PFSK-1 (cell line): ENCODE data around the gene NDOR1.

Experiments used
- FOXP2 ChIP-seq: optimal IDR thresholded peaks from 2 replicates; pipeline ENCODE3; 2011; ENCODE audit warnings: borderline replicate concordance, control low read depth, inconsistent platforms; ENCODE audit not compliant: insufficient read depth; ENCODE audit errors: extremely low read length, extremely low read depth
- POLR2AphosphoS5 ChIP-seq: IDR thresholded peaks from 2 replicates; pipeline ENCODE4 v1.6.1; 2012; ENCODE audit warnings: low read depth, mild to moderate bottlenecking, control low read depth, low read length, moderate library complexity
- REST ChIP-seq, 2 experiments: IDR thresholded peaks; 2 replicates each; pipeline versions ENCODE4 v1.6.1 to v1.8.0; 2011 to 2012; ENCODE audit warnings: low read depth in 2 of 2, low read length in 2 of 2, control low read depth in 1 of 2, inconsistent platforms in 1 of 2, mild to moderate bottlenecking in 1 of 2, moderate library complexity in 1 of 2; ENCODE audit not compliant: insufficient read depth in 1 of 2
- SIN3A ChIP-seq: IDR thresholded peaks from 2 replicates; pipeline ENCODE4 v1.6.1; 2012; ENCODE audit warnings: mild to moderate bottlenecking, low read length, moderate library complexity, borderline replicate concordance; ENCODE audit not compliant: insufficient read depth
- TAF1 ChIP-seq: IDR thresholded peaks from 2 replicates; pipeline ENCODE4 v1.6.1; 2012; ENCODE audit warnings: low read length, control low read depth, borderline replicate concordance; ENCODE audit not compliant: insufficient read depth

The NDOR1 gene

GRCh38 chr9:137211532-137211931 is 6.0 kb downstream of the NDOR1 start:
- no peak for TF ChIP-seq TAF1
- no peak for TF ChIP-seq SIN3A
- TF ChIP-seq REST (IDR thresholded peaks at IDR 0.05; ENCODE audit: insufficient read depth in 1 of 2, low read depth in 2 of 2, low read length in 2 of 2): no peak
- TF ChIP-seq POLR2AphosphoS5: no peak
- no peak for TF ChIP-seq FOXP2

- no peak for TF ChIP-seq REST (IDR thresholded peaks at IDR 0.05; ENCODE audit: insufficient read depth in 1 of 2, low read depth in 2 of 2, low read length in 2 of 2)
- TF ChIP-seq TAF1: no peak
- no peak for TF ChIP-seq POLR2AphosphoS5
- TF ChIP-seq FOXP2: no peak
- TF ChIP-seq SIN3A: no peak
Observed at GRCh38 chr9:137212520-137212919, 7.0 kb downstream of the NDOR1 start.

GRCh38 chr9:137213160-137214060 is 7.9 kb downstream of the NDOR1 start:
- TF ChIP-seq TAF1 (no peak), REST (IDR thresholded peaks at IDR 0.05; ENCODE audit: insufficient read depth in 1 of 2, low read depth in 2 of 2, low read length in 2 of 2) (no peak), SIN3A (no peak), POLR2AphosphoS5 (no peak)

GRCh38 chr9:137214620-137215019 is 9.1 kb downstream of the NDOR1 start:
- TF ChIP-seq REST (IDR thresholded peaks at IDR 0.05; ENCODE audit: insufficient read depth in 1 of 2, low read depth in 2 of 2, low read length in 2 of 2) (no peak), TAF1 (no peak), FOXP2 (no peak), POLR2AphosphoS5 (no peak), SIN3A (no peak)
